GM18907 (cell line): Measurements from ENCODE around the gene ESYT3.
"Not testable (repeated sequence)": the region's sequence is repeated elsewhere in the genome, so short reads cannot be mapped to it uniquely, and the experiment has no call there.

Experiments used
- ATAC-seq: cut with Tn5 transposase; IDR thresholded peaks from one replicate; pipeline ENCODE4 v1.9.1; 2021; ENCODE audit warnings: mild to moderate bottlenecking, moderate library complexity; ENCODE audit not compliant: unreplicated experiment

Gene ESYT3

GRCh38 chr3:138491971-138492370 lies 57.6 kb downstream of the ESYT3 start:
- no peak for ATAC-seq

- ATAC-seq: no peak
Measured at GRCh38 chr3:138492980-138493675, 58.7 kb downstream of the ESYT3 start.

- ATAC-seq: no peak
Measured at GRCh38 chr3:138493804-138494606, 59.6 kb downstream of the ESYT3 start.

GRCh38 chr3:138494607-138494929 lies 60.2 kb downstream of the ESYT3 start:
- ATAC-seq: no peak

GRCh38 chr3:138495638-138496037 lies 61.2 kb downstream of the ESYT3 start:
- not testable (repeated sequence) for ATAC-seq

- no peak for ATAC-seq
Measured at GRCh38 chr3:138496436-138496835, 62.0 kb downstream of the ESYT3 start.

GRCh38 chr3:138497021-138497420 lies 62.6 kb downstream of the ESYT3 start:
- no peak for ATAC-seq

- no peak for ATAC-seq
Measured at GRCh38 chr3:138497851-138498250, 63.4 kb downstream of the ESYT3 start.

- ATAC-seq: no peak
Measured at GRCh38 chr3:138498991-138499390, 64.6 kb downstream of the ESYT3 start.

- no peak for ATAC-seq
Measured at GRCh38 chr3:138507524-138507923, 73.1 kb downstream of the ESYT3 start.

GRCh38 chr3:138509586-138509985 lies 75.2 kb downstream of the ESYT3 start:
- ATAC-seq: no peak

- ATAC-seq: no peak
Measured at GRCh38 chr3:138511945-138512344, 77.5 kb downstream of the ESYT3 start.

- ATAC-seq: peak; percentile 79
Measured at GRCh38 chr3:138513090-138513843, 78.9 kb downstream of the ESYT3 start.

- not testable (repeated sequence) for ATAC-seq
Measured at GRCh38 chr3:138521445-138521844, 87.0 kb downstream of the ESYT3 start.
